CD4-positive, CD25-positive, alpha-beta regulatory T cell (primary cell): Measurements from ENCODE around the gene SETD6. TPM values are rescaled to one million over a fixed set of nuclear protein-coding genes. Genes with fewer than 3 reads are reported as not detected.

Experiments used
- polyA plus RNA-seq, 4 donors: library from polyadenylated mRNA; unstranded; fragments of 300-500 nt; fragmentation: Illumina TruSeq; gene quantifications; one replicate each; pipeline ENCODE4 v1.2.3, GENCODE V29; 2021
- total RNA-seq: library from RNA; stranded (reverse); gene quantifications from one replicate; pipeline ENCODE4 v1.2.3, GENCODE V29; 2022

The SETD6 gene
- total and polyA plus RNA-seq, 5 donors from 2014 or later: 6.3 to 17.5 (median 9.4) TPM

Other genes starting within 250 kb of the SETD6 start
- not detected for gene PRSS54, start 220.5 kb upstream of the SETD6 start, total RNA-seq
- gene PRSS54, start 220.5 kb upstream of the SETD6 start, polyA plus RNA-seq: not detected
- gene GINS3, start 123.0 kb upstream of the SETD6 start, total RNA-seq: 0.86 TPM
- 1 to 10 TPM; 1.9 to 3.1 (median 2.6) TPM for gene GINS3, start 123.0 kb upstream of the SETD6 start, polyA plus RNA-seq
- gene NDRG4, start 15.4 kb upstream of the SETD6 start, total RNA-seq: 0.52 TPM
- gene NDRG4, start 15.4 kb upstream of the SETD6 start, polyA plus RNA-seq: under 1 TPM in 2 of 4 donors, not detected in 2; 0.15 to 0.40 TPM
- 252 TPM for gene CNOT1, start 114.3 kb downstream of the SETD6 start, total RNA-seq
- 10 to 100 TPM; 78.7 to 93.7 (median 83.1) TPM for gene CNOT1, start 114.3 kb downstream of the SETD6 start, polyA plus RNA-seq
- 10.2 TPM for gene SLC38A7, start 169.3 kb downstream of the SETD6 start, total RNA-seq
- gene SLC38A7, start 169.3 kb downstream of the SETD6 start, polyA plus RNA-seq: 1 to 10 TPM; 2.4 to 7.0 (median 3.2) TPM
- 28.7 TPM for gene GOT2, start 218.8 kb downstream of the SETD6 start, total RNA-seq
- gene GOT2, start 218.8 kb downstream of the SETD6 start, polyA plus RNA-seq: 10 to 100 TPM; 78.7 to 97.5 (median 92.0) TPM